K562 (cell line): ENCODE data around the gene FCHO1. TPM values are rescaled to one million over a fixed set of nuclear protein-coding genes. Genes with fewer than 3 reads are reported as not detected.
A peak's percentile ranks its signal among the peaks of the same experiment; 100 is the strongest.

Experiments used
- CBX1 ChIP-seq: sonication (generic); IDR thresholded peaks from 2 replicates; pipeline ENCODE4 v1.6.1; 2016; ENCODE audit warnings: antibody characterized with exemption, low read depth, mild to moderate bottlenecking
- ETV5 ChIP-seq: sonication (generic); formaldehyde crosslinking; IDR thresholded peaks from 2 replicates; pipeline ENCODE4 v1.4.0; 2020; ENCODE audit warnings: low read depth, mild to moderate bottlenecking, missing genetic modification reagents
- GMEB1 ChIP-seq: fragments of 250-450 bp; sonication (Bioruptor Pico); IDR thresholded peaks from 2 replicates; pipeline ENCODE4 v1.4.0; 2020; ENCODE audit warnings: mild to moderate bottlenecking
- L3MBTL2 ChIP-seq: fragments of 450-650 bp; IDR thresholded peaks from 2 replicates; pipeline ENCODE4 v1.6.1; 2016; ENCODE audit warnings: mild to moderate bottlenecking, moderate library complexity
- LEF1 ChIP-seq: fragments of 450-650 bp; IDR thresholded peaks from 2 replicates; pipeline ENCODE4 v1.6.1; 2016; ENCODE audit warnings: mild to moderate bottlenecking
- MAZ ChIP-seq, 2 experiments: fragments of 450-650 bp in 1 of 2; sonication (generic) in 1 of 2; formaldehyde crosslinking; IDR thresholded peaks in 1 of 2; conservative IDR thresholded peaks in 1 of 2; 2 replicates each; pipeline versions ENCODE4 v1.4.0 to v1.5.0; 2020; ENCODE audit warnings: mild to moderate bottlenecking in 1 of 2, missing genetic modification reagents in 1 of 2
- NFE2L1 ChIP-seq: fragments of 450-650 bp; IDR thresholded peaks from 2 replicates; pipeline ENCODE4 v1.6.1; 2016; ENCODE audit warnings: missing genetic modification characterization, low read depth, mild to moderate bottlenecking, missing compliant biosample characterization, moderate library complexity, borderline replicate concordance
- NR1H2 ChIP-seq: sonication (generic); formaldehyde crosslinking; IDR thresholded peaks from 2 replicates; pipeline ENCODE4 v1.4.0; 2020; ENCODE audit warnings: mild to moderate bottlenecking, missing genetic modification reagents
- NR2F6 ChIP-seq: fragments of 450-650 bp; formaldehyde crosslinking; IDR thresholded peaks from 2 replicates; pipeline ENCODE4 v1.4.0; 2020; ENCODE audit warnings: mild to moderate bottlenecking
- PATZ1 ChIP-seq: fragments of 250-450 bp; sonication (Bioruptor Pico); IDR thresholded peaks from 2 replicates; pipeline ENCODE4 v1.5.0; 2020; ENCODE audit warnings: mild to moderate bottlenecking, borderline replicate concordance
- RBFOX2 ChIP-seq: fragments of 200-400 bp; formaldehyde crosslinking; IDR thresholded peaks from 2 replicates; pipeline ENCODE4 v1.6.1; 2017; ENCODE audit warnings: low read depth, mild to moderate bottlenecking, low read length, moderate library complexity
- RFX1 ChIP-seq: fragments of 450-650 bp; IDR thresholded peaks from 2 replicates; pipeline ENCODE4 v1.6.1; 2016; ENCODE audit warnings: mild to moderate bottlenecking, moderate library complexity
- SRF ChIP-seq, 2 experiments: fragments of 250-450, 450-650 bp in 1 of 2; sonication (Bioruptor Pico) in 1 of 2; sonication (generic) in 1 of 2; formaldehyde crosslinking; IDR thresholded peaks; 2 replicates each; pipeline versions ENCODE4 v1.5.0 to v1.5.1; 2020 to 2022; ENCODE audit warnings: mild to moderate bottlenecking in 1 of 2, missing genetic modification reagents in 1 of 2
- TRIM28 ChIP-seq: fragments of 450-650 bp; IDR thresholded peaks from 2 replicates; pipeline ENCODE4 v1.6.1; 2017
- ZBTB2 ChIP-seq: fragments of 450-650 bp; IDR thresholded peaks from 2 replicates; pipeline ENCODE4 v1.6.1; 2016; ENCODE audit warnings: antibody characterized with exemption
- ZC3H4 ChIP-seq: sonication (generic); formaldehyde crosslinking; IDR thresholded peaks from 2 replicates; pipeline ENCODE4 v1.9.0; 2021; ENCODE audit warnings: missing genetic modification reagents, borderline replicate concordance
- ZNF143 ChIP-seq: sonication (generic); formaldehyde crosslinking; IDR thresholded peaks from 2 replicates; pipeline ENCODE4 v1.9.0; 2022; ENCODE audit warnings: mild to moderate bottlenecking, missing genetic modification reagents
- ZNF165 ChIP-seq: fragments of 250-450 bp; sonication (Bioruptor Pico); IDR thresholded peaks from 2 replicates; pipeline ENCODE4 v1.4.0; 2020; ENCODE audit warnings: borderline replicate concordance
- ZNF212 ChIP-seq: fragments of 450-650 bp; formaldehyde crosslinking; IDR thresholded peaks from 2 replicates; pipeline ENCODE4 v1.4.0; 2020; ENCODE audit warnings: mild to moderate bottlenecking
- ZNF384 ChIP-seq: IDR thresholded peaks from 2 replicates; pipeline ENCODE4 v1.6.1; 2012; ENCODE audit warnings: low read depth, low read length, improper control_type of control experiment
- ZNF584 ChIP-seq: fragments of 200-800 bp; sonication (Bioruptor generic); IDR thresholded peaks from 2 replicates; pipeline ENCODE4 v1.6.1; 2016; ENCODE audit warnings: low read depth, mild to moderate bottlenecking, missing genetic modification characterization, missing compliant biosample characterization
- ZNF644 ChIP-seq: fragments of 200-800 bp; sonication (Bioruptor generic); IDR thresholded peaks from 2 replicates; pipeline ENCODE4 v1.6.1; 2016; ENCODE audit warnings: low read depth, missing genetic modification characterization, missing compliant biosample characterization
- ZNF699 ChIP-seq: fragments of 250-450 bp; sonication (Bioruptor Pico); IDR thresholded peaks from 2 replicates; pipeline ENCODE4 v1.8.0; 2021; ENCODE audit warnings: mild to moderate bottlenecking, moderate library complexity; ENCODE audit not compliant: insufficient replicate concordance
- ZNF75A ChIP-seq: fragments of 450-650 bp; formaldehyde crosslinking; IDR thresholded peaks from 2 replicates; pipeline ENCODE4 v1.4.0; 2020; ENCODE audit warnings: mild to moderate bottlenecking
- ZNF780A ChIP-seq: fragments of 250-450 bp; sonication (Bioruptor Pico); IDR thresholded peaks from 2 replicates; pipeline ENCODE4 v1.5.0; 2021; ENCODE audit warnings: mild to moderate bottlenecking
- polyA plus RNA-seq, 8 experiments: library from polyadenylated mRNA; depleted of rRNA in 4 of 8; stranded (reverse) in 5 of 8; unstranded in 3 of 8; fragments of >200 nt; fragmentation: Nextera tagmentation in 2 of 8; fragmentation: Illumina TruSeq in 1 of 8; extraction: Ambion mirVana in 2 of 8; extraction: Trizol in 1 of 8; gene quantifications; 2 replicates each; pipeline versions ENCODE4 v1.2.1 to v1.2.3, GENCODE V29; 2011 to 2014; ENCODE audit warnings: inconsistent platforms in 1 of 8, missing spikeins in 1 of 8
- total RNA-seq, 7 experiments: library from RNA; depleted of rRNA in 6 of 7; stranded (reverse); fragments of >200 nt in 6 of 7; fragmentation: Illumina TruSeq in 2 of 7; extraction: Trizol in 2 of 7; gene quantifications; 2 replicates each; pipeline versions ENCODE4 v1.2.1 to v1.2.3, GENCODE V29; 2011 to 2021; ENCODE audit warnings: low replicate concordance in 1 of 7

FCHO1 gene
- total and polyA plus RNA-seq, 9 of the 15 experiments (the other 6 are each of a cell fraction or from before 2014, with no cell fraction given), result 0.21 to 58.9 (median 18.3) TPM

- TF ChIP-seq ZNF584, result no peak
- no peak; the same call in 1 of the 2 replicates for TF ChIP-seq ETV5
- TF ChIP-seq PATZ1 (CRISPR knock-in tag), result no peak
- no peak for TF ChIP-seq NR1H2 (CRISPR knock-in tag)
- peak in 1 of 2 experiments; percentile 46; a peak in 1 of 4 replicates for TF ChIP-seq MAZ (CRISPR knock-in tag; conservative IDR thresholded peaks at IDR 0.05 in 1 of 2, IDR thresholded peaks at IDR 0.05 in 1 of 2)
- TF ChIP-seq ZNF699, result no peak
- TF ChIP-seq RBFOX2, result peak; percentile 83
- TF ChIP-seq ZNF212 (CRISPR knock-in tag), result no peak
- no peak for TF ChIP-seq ZNF644 (tag)
- TF ChIP-seq RFX1, result no peak
- TF ChIP-seq ZNF384, result 0 out of 2 replicates have a peak, but pooled peaks have one; percentile 34
- 0 out of 4 replicates have a peak, but pooled peaks of 1 of the 2 experiments have one; percentile 13 for TF ChIP-seq SRF (CRISPR knock-in tag; IDR thresholded peaks at IDR 0.05)
- TF ChIP-seq ZNF780A (CRISPR knock-in tag), result no peak
- 0 out of 2 replicates have a peak, but pooled peaks have one; percentile 31 for TF ChIP-seq CBX1
- no peak for TF ChIP-seq ZNF75A (CRISPR knock-in tag)
- no peak; the same call in 1 of the 2 replicates for TF ChIP-seq TRIM28
- TF ChIP-seq L3MBTL2, result no peak
- TF ChIP-seq NR2F6 (CRISPR knock-in tag), result no peak
- no peak for TF ChIP-seq ZBTB2
- TF ChIP-seq LEF1, result no peak
- TF ChIP-seq ZNF165 (CRISPR knock-in tag), result no peak
- no peak for TF ChIP-seq ZNF143 (CRISPR knock-in tag)
- no peak for TF ChIP-seq NFE2L1 (tag)
- TF ChIP-seq ZC3H4 (CRISPR knock-in tag), result no peak
- 0 out of 2 replicates have a peak, but pooled peaks have one; percentile 28 for TF ChIP-seq GMEB1 (CRISPR knock-in tag)
These were observed 32.1 kb upstream of the FCHO1 start, which contains the start of gene MAP1S (continued) for GRCh38 chr19:17718947-17719711.
